Activated naive CD4-positive, alpha-beta T cell (primary cell): ENCODE results near the gene GBF1.

Source experiments
- DNase-seq, 4 experiments: peaks; one replicate each; lab custom pipeline; 2025; lab: John Stamatoyannopoulos, UW

The GBF1 gene

DNA sequence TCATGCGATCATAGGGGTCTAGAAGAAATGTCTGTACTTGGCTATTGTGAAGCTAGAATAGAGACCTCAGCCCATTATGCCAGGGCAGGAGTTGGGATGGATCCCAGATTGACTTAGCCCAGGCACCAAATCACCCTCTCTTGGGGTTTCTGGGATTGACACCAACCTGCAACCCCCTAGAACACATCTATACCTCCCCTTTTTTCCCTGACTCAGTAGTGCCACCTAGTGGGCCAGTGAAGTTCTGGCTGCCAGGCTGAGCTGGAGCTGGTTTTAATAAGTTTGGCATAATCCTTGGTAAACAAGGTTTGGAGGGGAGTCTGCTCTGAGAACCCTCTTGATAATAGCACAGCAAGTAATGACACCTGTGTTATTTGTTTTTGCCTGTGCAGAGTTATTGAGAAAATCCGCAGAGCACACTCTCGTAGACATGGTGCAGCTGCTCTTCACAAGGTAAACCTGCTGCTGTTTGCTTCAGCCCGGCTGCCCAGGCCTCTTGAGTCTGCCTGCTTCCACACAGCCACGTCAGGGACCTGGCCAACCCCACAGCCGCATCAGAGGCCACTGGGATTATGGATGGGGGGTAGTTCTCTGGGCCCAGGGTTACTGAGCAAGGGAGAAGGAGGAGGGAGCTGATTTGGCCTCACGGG, 106.9 kb downstream of the GBF1 start:
- DNase-seq = peak; percentile 27 to 54 (median 36)

- DNase-seq = no peak
Measured at GRCh38 chr10:102354451-102354850, 109.1 kb downstream of the GBF1 start.

- DNase-seq = no peak
Measured at GRCh38 chr10:102358712-102359382, 113.5 kb downstream of the GBF1 start.

GRCh38 chr10:102367441-102367840, 122.1 kb downstream of the GBF1 start:
- DNase-seq = no peak

GRCh38 chr10:102368077-102368476, 122.7 kb downstream of the GBF1 start:
- DNase-seq = no peak

DNA sequence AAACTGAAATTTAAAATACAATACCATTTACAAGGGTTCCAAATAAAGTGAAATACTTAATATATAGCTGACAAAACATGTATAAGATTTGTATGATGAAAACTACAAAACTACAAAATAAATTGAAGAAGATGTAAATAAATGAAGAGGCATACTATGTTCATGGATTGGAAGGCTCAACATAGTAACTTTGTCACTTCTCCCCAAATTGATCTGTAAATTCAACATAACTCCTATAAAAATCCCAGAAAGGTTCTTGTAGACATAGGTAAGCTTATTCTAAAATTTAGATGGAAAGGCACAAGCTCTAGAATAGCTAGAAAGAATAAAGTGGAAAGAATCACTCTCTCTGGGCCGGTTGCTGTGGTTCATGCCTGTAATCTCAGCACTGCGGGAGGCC, 126.0 kb downstream of the GBF1 start:
- no peak for DNase-seq

GRCh38 chr10:102375250-102375649, 129.9 kb downstream of the GBF1 start:
- DNase-seq = no peak

DNA sequence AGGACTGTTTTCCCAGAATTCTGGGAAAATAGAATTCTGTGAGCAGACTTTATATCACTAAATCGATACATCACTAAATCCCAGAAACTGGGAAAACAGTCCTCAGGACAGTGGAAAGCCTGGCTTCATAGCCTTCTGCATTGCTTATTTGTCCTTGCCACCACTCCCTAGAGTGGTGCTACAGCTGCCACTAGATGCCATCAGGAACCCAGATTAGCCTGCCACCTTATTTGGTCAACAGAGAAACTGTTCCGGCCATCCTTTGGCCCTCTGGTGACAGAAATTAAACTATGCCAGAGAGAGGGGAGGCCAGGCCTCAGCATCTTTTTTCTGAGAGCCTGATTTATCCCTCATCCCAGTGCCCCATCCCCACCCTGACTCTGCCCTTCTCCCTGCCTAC, 130.5 kb downstream of the GBF1 start:
- no peak for DNase-seq

- DNase-seq = no peak
Measured at GRCh38 chr10:102376901-102377300, 131.6 kb downstream of the GBF1 start.

- DNase-seq = no peak
Measured at GRCh38 chr10:102379383-102379782, 134.1 kb downstream of the GBF1 start.

GRCh38 chr10:102381983-102382382, 136.7 kb downstream of the GBF1 start:
- DNase-seq = no peak

DNA sequence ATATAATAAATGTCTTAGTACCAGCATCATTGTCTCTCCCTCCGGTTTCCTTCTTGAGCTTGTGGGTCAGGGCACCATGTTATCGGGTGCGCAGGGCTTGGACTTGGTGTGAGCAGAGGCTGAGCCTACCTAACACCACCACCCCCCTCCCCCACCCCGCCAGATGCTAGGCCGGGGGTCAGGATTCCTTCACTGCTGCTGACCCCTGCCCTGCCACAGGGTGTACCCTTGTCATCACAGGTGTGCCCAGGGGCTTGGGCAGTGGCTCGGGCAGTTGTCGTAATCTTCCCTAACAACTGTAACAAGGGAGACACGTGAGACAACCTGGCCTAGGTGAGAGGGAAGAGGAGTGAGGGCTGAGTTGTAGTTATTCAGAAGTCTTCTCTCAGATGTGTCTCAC, 137.5 kb downstream of the GBF1 start:
- DNase-seq = no peak

DNA sequence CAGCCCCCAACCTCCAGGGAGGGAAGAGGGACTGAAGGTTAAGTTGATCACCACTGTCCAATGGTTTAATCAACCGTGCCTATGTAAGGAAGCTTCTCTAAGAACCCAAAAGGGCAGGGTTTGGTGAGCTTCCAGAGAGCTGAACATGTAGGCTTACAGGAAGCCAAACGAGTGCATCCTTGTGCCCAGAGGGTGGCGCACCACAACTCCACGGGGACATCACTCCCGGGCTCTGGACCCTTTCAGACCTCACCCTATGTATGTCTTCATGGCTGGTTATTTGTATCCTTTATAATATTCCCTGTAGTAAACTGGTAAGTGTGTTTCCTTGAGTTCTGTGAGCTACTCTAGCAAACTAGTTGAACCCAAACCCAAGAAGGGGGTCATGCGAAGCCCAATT, 138.7 kb downstream of the GBF1 start:
- no peak for DNase-seq

- DNase-seq = no peak
Measured at GRCh38 chr10:102384606-102385429, 139.5 kb downstream of the GBF1 start.

- DNase-seq = no peak
Measured at GRCh38 chr10:102389894-102390293, 144.6 kb downstream of the GBF1 start.

DNA sequence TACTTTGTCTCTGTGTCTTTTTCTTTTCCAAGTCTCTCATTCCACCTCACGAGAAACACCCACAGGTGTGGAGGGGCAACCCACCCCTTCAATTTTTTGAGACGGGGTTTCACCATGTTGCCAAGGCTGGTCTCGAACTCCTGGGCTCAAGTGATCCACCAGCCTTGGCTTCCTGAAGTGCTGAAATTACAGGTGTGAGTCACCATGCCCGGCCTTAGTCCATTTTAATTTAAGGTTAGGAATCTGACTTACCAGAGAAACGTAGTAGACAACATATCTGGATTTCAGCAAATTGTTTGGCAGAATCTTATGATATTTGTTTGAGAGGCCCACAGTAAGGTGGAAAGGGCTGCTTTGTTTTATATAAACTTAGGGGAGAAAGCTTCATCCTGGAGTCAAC, 147.0 kb downstream of the GBF1 start:
- DNase-seq = no peak

DNA sequence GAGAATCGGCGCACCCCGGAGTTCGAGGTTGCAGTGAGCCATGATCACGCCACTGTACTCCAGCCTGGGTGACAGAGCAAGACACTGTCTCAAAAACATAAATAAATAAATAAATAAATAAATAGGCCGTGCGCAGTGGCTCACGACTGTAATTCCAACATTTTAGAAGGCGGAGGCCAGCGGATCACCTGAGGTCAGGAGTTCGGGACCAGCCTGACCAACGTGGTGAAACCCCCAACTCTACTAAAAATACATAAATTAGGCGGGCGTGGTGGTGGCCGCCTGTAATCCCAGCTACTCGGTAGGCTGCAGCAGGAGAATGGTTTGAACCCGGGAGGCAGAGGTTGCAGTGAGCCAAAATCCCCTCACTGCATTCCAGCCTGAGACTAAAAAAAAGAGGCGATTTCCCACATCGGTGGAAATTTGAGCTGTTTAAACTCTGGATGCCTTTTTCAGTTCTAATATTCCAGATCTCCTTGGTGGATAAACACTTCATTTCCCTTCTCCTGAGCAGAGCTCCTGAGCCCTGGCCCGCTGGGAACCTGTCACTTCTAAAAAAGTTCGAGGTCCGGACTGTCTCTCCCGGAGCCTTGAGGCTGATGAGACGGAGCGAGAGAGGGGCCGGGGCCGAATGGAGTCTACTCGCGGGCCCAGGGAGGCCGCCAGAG, 148.2 kb downstream of the GBF1 start:
- no peak for DNase-seq

DNA sequence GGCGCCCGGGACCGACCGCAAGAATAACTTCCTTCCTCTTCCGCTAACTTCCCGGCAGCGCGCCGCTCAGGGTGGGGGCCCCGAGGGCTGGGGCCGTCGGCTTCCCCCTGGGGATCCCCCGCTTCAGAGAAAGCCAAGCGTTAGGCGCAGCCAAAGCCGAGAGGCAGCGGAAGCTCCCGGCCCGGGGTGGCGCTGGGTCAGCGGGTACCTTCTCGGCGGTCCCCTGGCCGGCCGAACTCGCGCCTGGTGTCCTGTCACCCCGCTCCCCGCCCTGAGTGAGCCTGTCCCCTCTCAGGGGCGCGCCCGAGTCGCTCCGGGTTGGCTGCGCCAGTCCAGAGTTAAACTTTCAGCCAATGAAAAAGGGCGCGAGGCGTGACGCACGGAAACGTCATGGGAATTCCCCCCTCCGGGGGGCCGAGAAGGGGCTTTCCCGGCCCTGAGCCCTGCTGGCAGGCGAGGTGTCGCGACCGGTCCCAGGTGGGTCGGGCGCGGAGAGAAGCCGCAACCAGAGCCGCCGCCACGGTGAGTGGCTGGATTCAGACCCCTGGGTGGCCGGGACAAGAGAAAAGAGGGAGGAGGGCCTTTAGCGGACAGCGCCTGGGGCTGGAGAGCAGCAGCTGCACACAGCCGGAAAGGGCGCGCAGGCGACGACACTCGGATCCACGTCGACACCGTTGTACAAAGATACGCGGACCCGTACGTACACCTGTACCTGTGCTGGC, 148.9 kb downstream of the GBF1 start:
- peak; percentile 96 to 100 (median 98) for DNase-seq

GRCh38 chr10:102394801-102395399, 149.6 kb downstream of the GBF1 start:
- DNase-seq = peak; percentile 61 to 73 (median 66)

DNA sequence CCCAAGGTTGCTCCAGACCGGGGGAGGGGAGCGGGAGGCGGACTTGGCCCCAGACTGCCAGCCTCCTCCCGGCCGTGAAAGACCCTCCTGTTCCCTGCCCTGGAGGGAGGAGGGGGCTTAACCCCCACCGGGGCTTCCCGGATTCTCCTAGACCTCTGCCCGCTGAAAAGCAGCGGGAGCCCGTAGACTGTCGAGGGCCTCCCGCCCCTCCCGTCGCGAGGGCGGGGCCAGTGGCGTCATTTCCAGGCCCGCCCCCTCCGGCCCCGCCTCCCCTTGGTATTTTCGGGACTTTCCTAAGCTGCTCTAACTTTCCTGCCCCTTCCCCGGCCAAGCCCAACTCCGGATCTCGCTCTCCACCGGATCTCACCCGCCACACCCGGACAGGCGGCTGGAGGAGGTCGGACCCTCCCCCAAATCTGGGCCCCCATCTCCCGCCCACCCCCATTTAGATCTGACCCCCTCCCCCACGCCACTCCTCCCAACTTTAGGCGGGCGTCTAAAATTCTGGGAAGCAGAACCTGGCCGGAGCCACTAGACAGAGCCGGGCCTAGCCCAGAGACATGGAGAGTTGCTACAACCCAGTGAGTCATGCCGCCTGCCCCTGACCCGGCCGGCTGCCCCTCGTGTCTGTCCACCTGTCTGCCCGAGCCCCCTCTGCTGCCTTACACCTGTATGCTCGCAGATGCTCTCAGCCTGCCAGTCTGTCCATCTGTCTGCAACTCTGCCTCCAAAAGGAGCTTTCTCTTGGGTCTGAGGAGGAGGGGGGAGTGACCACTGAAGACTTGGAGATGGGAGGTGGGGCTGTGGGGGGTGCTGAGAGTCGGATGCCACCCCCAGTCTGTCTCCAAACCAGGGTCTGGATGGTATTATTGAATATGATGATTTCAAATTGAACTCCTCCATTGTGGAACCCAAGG, 150.3 kb downstream of the GBF1 start, which contains the start of gene NFKB2:
Gene NFKB2, plus strand, starts transcription at position 306 of the 917 bp plus-strand sequence. Its CDS starts 255 bp downstream, at position 561.
- peak; percentile 68 to 89 (median 80) for DNase-seq
